Subcutaneous abdominal adipose tissue (tissue), 5 donors: Measurements from ENCODE around the gene PRDM12.

Source experiments
- H3K27ac ChIP-seq: one replicate; pipeline ENCODE4 v1.7.0; 2013; ENCODE audit warnings: low read depth, mild to moderate bottlenecking, inconsistent platforms, low read length, moderate library complexity
- H3K27me3 ChIP-seq, 5 donors: one replicate each; pipeline ENCODE4 v1.7.0; 2013; ENCODE audit warnings: low read length in 5 of 5, inconsistent platforms in 1 of 5; ENCODE audit not compliant: control insufficient read depth in 5 of 5, insufficient read depth in 4 of 5
- H3K36me3 ChIP-seq, 5 donors: one replicate each; pipeline ENCODE4 v1.7.0; 2013; ENCODE audit warnings: low read length in 5 of 5; ENCODE audit not compliant: control insufficient read depth in 5 of 5, insufficient read depth in 5 of 5
- H3K4me1 ChIP-seq, 5 donors: one replicate each; pipeline ENCODE4 v1.7.0; 2013; ENCODE audit warnings: low read length in 5 of 5, mild to moderate bottlenecking in 3 of 5, moderate library complexity in 1 of 5; ENCODE audit not compliant: control insufficient read depth in 5 of 5, insufficient read depth in 5 of 5
- H3K4me3 ChIP-seq, 5 donors: one replicate each; pipeline ENCODE4 v1.7.0; 2013; ENCODE audit warnings: low read length in 5 of 5, low read depth in 1 of 5
- H3K9ac ChIP-seq, 5 donors: one replicate each; pipeline ENCODE4 v1.7.0; 2013; ENCODE audit warnings: low read length in 5 of 5, mild to moderate bottlenecking in 4 of 5, moderate library complexity in 3 of 5
- H3K9me3 ChIP-seq, 5 donors: one replicate each; pipeline ENCODE4 v1.7.0; 2013; ENCODE audit warnings: low read length in 5 of 5; ENCODE audit not compliant: control insufficient read depth in 5 of 5
- donor health status: healthy.
- donor health status: healthy.
- donor health status: healthy.
- donor health status: healthy.
- donor health status: healthy.

Gene PRDM12

GRCh38 chr9:130630506-130631330, 33.7 kb upstream of the PRDM12 start:
- H3K27me3 ChIP-seq = no peaks in the 10 kb centered on the region
- peaks cover 3 to 97% (median 94%) of the 10 kb centered on the region in 5 donors for H3K36me3 ChIP-seq
- H3K4me1 ChIP-seq = no peaks in the 10 kb centered on the region
- H3K27ac ChIP-seq = no peak overlapping the region
- H3K4me3 ChIP-seq = no peak overlapping the region
- no peaks in the 10 kb centered on the region for H3K9me3 ChIP-seq
- no peak overlapping the region for H3K9ac ChIP-seq

- H3K27ac ChIP-seq = no peak overlapping the region
- H3K27me3 ChIP-seq = no peaks in the 10 kb centered on the region
- H3K9ac ChIP-seq = no peak overlapping the region
- no peak overlapping the region for H3K4me3 ChIP-seq
- H3K9me3 ChIP-seq = no peaks in the 10 kb centered on the region
- no peaks in the 10 kb centered on the region for H3K4me1 ChIP-seq
- peaks cover 3 to 97% (median 94%) of the 10 kb centered on the region in 5 donors for H3K36me3 ChIP-seq
Measured at GRCh38 chr9:130631331-130632080, 32.9 kb upstream of the PRDM12 start.

- no peak overlapping the region for H3K9ac ChIP-seq
- H3K4me1 ChIP-seq = no peaks in the 10 kb centered on the region
- no peaks in the 10 kb centered on the region for H3K9me3 ChIP-seq
- H3K27ac ChIP-seq = no peak overlapping the region
- peaks cover under 1 to 95% (median 94%) of the 10 kb centered on the region in 5 donors for H3K36me3 ChIP-seq
- no peaks in the 10 kb centered on the region for H3K27me3 ChIP-seq
- no peak overlapping the region for H3K4me3 ChIP-seq
Measured at GRCh38 chr9:130632081-130632710, 32.2 kb upstream of the PRDM12 start.

- Histone ChIP-seq H3K4me1 (no peaks in the 10 kb centered on the region), H3K9ac (no peak overlapping the region), H3K27ac (no peak overlapping the region), H3K36me3 (peaks cover 5 to 90% (median 88%) of the 10 kb centered on the region in 5 donors), H3K4me3 (no peak overlapping the region), H3K9me3 (no peaks in the 10 kb centered on the region), H3K27me3 (no peaks in the 10 kb centered on the region)
Measured at GRCh38 chr9:130632841-130633240, 31.6 kb upstream of the PRDM12 start.

GRCh38 chr9:130633336-130634190, 30.8 kb upstream of the PRDM12 start:
- H3K4me3 ChIP-seq = no peak overlapping the region
- H3K27me3 ChIP-seq = no peaks in the 10 kb centered on the region
- no peak overlapping the region for H3K27ac ChIP-seq
- H3K36me3 ChIP-seq = peaks cover 5 to 88% (median 87%) of the 10 kb centered on the region in 5 donors
- no peaks in the 10 kb centered on the region for H3K9me3 ChIP-seq
- no peak overlapping the region for H3K9ac ChIP-seq
- H3K4me1 ChIP-seq = no peaks in the 10 kb centered on the region

- Histone ChIP-seq H3K4me3 (no peak overlapping the region), H3K9ac (no peak overlapping the region), H3K4me1 (no peaks in the 10 kb centered on the region), H3K9me3 (no peaks in the 10 kb centered on the region), H3K27me3 (no peaks in the 10 kb centered on the region), H3K27ac (no peak overlapping the region), H3K36me3 (peaks cover 5 to 91% (median 88%) of the 10 kb centered on the region in 5 donors)
Measured at GRCh38 chr9:130634191-130634768, 30.1 kb upstream of the PRDM12 start.

GRCh38 chr9:130634801-130635200, 29.6 kb upstream of the PRDM12 start:
- H3K27ac ChIP-seq = no peak overlapping the region
- H3K4me1 ChIP-seq = no peaks in the 10 kb centered on the region
- H3K27me3 ChIP-seq = no peaks in the 10 kb centered on the region
- H3K9me3 ChIP-seq = no peaks in the 10 kb centered on the region
- H3K4me3 ChIP-seq = no peak overlapping the region
- no peak overlapping the region for H3K9ac ChIP-seq
- peaks cover 5 to 86% (median 83%) of the 10 kb centered on the region in 5 donors for H3K36me3 ChIP-seq

- no peak overlapping the region for H3K27ac ChIP-seq
- no peak overlapping the region for H3K9ac ChIP-seq
- no peak overlapping the region for H3K4me3 ChIP-seq
- H3K27me3 ChIP-seq = no peaks in the 10 kb centered on the region
- no peaks in the 10 kb centered on the region for H3K4me1 ChIP-seq
- peaks cover 5 to 81% (median 78%) of the 10 kb centered on the region in 5 donors for H3K36me3 ChIP-seq
- no peaks in the 10 kb centered on the region for H3K9me3 ChIP-seq
Measured at GRCh38 chr9:130635306-130635705, 29.1 kb upstream of the PRDM12 start.
